GM19043 (cell line): ENCODE measurements around the gene TRAF7.

Experiments
- ATAC-seq: cut with Tn5 transposase; IDR thresholded peaks from one replicate; pipeline ENCODE4 v1.9.1; 2021; ENCODE audit warnings: low read depth; ENCODE audit not compliant: unreplicated experiment

The TRAF7 gene

GRCh38 chr16:2145843-2146242 lies 9.7 kb upstream of the TRAF7 start:
- ATAC-seq: no peak

- ATAC-seq: no peak
Observed at GRCh38 chr16:2147378-2147777, 8.2 kb upstream of the TRAF7 start.

DNA sequence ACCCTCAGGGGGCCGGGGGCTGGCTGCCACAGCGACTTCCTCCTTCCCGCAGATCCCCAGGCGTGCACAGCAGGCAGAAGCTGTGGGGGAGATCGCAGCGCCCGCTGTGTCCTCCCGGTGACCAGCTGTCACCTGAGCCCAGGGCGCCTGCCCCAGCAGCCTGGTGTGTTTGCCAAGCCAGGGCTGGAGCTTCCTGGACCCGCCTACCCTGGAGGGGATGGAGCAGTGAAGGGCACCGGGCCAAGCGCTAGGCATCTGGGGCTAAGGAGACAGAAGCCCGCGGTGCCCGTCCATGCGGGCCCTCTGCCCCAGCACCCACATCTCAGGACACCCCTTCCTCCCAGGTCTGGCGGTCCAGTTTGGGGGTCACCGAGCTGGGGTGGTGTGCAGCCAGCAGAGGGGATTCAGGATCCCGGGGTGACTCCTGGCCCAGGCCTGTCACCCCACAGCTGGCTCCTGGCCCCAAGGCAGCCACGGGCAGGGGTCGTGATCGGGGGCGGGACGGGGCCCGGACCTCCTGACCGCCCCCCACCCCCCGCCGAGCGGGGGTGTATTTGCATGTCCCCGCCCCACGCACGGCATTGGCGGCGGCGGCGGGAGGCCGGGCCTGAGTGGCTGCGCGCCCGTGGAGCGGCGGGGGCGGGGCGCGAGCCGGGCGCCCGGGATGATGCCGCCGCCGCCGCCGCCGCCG lies 7.5 kb upstream of the TRAF7 start, which contains the start of gene RAB26:
Gene RAB26 (plus strand): TSS at position 645 of the 691 bp plus-strand sequence. CDS start 159 bp downstream, outside the sequence.
- ATAC-seq: no peak

GRCh38 chr16:2148714-2149629 lies 6.6 kb upstream of the TRAF7 start:
- ATAC-seq: no peak

DNA sequence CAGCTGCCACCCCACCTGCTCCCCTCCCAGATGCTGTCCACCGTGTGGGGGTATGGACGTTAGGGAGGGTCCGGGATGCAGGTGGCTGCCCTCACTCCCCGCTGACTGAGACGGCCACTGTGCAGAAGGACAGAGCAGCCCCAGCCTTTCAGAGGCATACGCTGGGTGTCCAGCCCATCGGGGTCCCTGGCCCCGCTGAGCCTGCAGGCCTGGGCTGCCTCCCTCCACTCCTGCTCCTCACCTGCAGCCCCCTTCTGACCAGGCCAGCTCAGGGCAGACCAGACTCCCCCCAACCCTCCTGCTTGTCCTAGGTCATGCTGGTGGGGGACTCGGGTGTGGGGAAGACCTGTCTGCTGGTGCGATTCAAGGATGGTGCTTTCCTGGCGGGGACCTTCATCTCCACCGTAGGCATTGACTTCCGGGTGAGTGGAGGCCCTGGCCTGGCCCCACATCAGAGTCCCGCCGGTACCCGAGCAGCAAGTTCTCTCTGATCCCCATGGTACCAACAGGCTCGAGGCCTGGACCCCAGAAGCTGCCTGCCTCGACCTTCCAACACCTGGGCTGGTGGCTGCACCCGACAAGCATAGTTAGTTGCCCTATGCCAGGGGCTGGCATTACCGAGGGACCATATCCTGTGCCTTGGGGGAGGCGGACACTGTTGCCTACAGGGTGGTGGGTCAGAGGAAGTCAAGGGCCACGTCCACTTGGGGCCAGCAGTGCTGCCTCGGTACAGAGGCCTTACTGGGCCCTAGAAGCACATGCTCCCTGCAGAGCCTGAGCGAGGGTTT lies 5.8 kb upstream of the TRAF7 start:
- ATAC-seq: no peak

- no peak for ATAC-seq
Observed at GRCh38 chr16:2150418-2151187, 5.0 kb upstream of the TRAF7 start.

DNA sequence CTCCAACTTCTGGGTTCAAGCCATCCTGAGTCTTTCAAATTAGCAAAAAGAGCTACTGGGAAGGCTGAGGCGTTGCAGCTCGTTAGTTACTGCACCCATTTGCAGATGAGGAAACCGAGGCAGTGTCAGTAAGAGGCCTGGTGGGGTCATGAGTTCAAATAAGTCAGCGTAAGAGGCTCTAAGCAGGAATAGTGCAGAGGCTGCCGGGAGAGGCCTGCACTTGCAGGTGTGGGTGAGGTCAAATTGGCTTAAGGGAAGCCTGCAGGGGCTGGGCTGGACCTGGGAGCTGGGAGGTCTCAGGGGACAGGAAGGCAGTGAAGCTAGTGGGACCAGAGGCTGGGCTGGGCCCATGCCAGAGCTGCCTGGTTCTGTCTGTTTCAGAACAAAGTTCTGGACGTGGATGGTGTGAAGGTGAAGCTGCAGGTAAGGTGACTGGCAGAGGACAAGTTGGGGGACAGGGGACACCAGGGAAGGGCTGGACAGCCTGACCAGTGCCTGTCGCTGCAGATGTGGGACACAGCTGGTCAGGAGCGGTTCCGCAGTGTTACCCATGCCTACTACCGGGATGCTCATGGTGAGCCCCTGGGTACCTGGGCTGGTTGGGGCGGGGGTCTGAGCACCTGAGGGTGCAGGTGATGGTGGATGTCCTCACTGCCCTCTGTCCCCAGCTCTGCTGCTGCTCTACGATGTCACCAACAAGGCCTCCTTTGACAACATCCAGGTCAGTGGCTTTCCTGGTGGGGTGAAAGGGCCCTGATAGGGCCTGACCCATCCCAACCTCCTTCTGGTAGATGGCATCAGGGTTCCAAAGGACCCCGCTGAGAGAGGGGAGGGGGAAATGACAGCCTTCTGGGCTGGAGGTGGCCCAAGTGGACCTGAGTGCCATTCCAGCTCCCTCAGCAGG lies 4.1 kb upstream of the TRAF7 start:
- no peak for ATAC-seq

DNA sequence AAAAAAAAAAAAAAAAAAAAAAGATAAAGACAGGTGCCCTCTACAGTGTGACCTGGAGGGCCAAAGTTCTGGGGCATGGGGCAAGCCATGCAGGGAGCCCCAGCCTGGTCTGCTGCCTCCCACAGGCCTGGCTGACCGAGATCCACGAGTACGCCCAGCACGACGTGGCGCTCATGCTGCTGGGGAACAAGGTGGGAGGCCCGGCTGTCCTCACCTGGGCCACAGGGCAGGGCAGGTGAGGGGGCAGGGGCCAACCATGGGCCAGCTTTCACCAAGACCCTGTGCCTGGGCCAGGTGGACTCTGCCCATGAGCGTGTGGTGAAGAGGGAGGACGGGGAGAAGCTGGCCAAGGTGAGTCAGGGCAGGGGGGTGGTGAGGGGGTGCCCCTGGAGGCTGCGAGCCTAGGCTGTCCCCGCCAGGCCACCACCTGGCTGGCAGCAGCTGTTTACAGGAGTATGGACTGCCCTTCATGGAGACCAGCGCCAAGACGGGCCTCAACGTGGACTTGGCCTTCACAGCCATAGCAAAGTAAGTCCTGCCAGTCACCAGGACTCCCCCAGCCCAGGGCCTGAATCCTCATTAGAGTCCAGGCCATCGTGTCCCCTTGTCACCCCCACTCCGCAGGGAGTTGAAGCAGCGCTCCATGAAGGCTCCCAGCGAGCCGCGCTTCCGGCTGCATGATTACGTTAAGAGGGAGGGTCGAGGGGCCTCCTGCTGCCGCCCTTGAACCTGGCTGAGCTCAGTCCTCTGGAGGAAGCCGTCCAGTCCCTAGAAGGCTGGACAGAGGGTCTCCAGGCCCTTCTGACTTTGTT lies 2.7 kb upstream of the TRAF7 start:
- no peak for ATAC-seq

DNA sequence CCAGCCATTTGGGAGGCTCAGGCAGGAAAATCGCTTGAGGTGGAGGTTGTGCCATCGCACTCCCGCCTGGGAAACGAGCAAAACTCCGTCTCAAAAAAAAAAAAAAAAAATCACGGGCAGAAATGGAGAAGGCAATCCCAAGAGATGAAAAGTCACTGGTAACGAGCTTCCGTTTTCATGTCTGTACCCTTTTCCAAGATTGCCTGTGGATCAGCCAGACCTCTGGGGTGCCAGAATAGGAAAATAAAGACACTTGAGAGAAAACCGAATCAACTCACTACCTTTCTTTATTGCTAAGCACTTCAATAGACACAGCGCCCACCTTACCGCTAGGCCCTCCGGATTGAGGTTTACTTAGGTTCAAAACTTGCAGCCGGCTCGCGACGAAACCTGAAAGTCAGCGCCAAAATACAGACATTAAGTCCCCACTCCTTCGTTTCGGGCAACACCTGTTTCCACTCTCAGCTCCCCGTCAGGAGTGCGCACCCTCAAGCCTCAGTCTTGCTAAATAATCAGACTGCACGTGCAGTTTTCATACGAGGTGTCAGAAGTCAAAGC lies 970 bp upstream of the TRAF7 start:
- ATAC-seq: no peak

- no peak for ATAC-seq
Observed at GRCh38 chr16:2155977-2156848, 631 bp downstream of the TRAF7 start.

DNA sequence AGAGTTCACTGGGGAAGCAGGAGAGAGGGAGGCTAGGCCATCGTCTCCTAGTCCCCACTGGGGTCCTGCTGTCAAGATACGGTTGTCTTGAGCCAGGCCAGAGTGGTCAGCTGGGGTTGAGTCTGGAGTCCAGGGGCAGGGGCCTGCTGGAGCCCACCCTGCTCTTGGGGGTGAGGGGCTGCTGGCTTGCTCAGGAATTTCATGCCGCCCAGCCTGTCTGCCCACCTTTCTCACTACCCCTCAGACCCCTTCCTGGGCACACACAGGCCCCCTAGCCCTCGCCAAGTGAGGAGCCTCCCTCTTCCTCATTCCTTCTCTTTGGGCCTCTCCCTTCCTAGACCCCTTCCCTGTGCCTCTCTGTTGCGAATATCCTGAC lies 1.3 kb downstream of the TRAF7 start:
- no peak for ATAC-seq

DNA sequence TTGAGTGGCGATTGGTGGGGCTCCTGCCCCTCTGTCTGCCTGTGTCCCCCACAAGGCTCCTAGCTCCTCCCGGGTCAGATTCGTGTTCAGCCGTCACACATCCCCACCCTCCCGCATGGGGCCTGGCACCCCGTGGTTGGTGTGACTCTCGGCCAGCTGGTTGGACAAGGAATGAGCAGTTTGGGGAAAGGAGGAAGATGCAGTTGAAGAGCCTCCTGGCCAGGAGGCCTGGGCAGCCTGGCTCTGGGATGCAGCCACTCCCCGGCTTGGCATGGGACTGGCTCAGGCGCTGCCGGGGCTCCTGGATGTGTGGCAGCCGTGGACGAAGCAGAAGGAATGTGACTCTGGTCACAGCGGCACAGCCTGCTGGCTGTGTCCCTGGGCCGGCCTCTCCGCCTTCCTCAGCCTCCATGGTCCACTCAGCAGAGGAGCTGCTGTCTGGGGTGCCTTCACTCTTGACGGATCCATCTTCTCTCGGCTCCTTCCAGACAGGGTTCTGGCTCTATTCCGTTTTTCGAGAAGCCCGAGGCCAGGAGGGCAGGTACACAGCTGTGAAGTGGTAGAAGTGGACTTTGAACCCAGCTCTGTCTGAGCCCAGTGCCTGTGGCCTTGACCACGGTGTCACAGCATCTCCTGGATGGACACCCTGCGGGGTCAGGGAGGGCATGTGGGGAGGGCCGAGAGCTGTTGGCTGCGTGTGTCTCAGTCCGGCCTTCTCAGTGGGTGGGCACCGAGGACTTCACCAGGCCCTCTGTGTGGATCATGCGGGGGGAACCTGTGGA lies 2.1 kb downstream of the TRAF7 start:
- no peak for ATAC-seq

DNA sequence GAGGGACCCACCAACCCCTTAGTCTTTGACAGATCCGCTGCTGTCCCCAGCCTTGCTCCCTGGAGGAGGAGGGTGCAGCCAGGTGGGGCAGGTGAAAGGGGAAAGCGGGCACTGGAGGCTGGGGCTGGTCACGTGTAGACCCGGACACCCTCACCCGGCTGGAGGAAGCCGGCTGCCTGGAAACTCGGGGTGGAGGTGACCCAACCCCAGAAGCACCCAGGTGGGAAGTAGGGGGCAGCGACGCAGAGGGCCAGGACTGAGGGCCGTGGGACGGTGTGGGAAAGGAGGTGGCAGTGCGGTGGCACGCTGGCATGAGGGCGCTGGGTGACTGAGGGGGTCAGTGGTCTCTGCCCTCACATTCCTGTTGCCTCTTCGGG lies 2.7 kb downstream of the TRAF7 start:
- no peak for ATAC-seq

DNA sequence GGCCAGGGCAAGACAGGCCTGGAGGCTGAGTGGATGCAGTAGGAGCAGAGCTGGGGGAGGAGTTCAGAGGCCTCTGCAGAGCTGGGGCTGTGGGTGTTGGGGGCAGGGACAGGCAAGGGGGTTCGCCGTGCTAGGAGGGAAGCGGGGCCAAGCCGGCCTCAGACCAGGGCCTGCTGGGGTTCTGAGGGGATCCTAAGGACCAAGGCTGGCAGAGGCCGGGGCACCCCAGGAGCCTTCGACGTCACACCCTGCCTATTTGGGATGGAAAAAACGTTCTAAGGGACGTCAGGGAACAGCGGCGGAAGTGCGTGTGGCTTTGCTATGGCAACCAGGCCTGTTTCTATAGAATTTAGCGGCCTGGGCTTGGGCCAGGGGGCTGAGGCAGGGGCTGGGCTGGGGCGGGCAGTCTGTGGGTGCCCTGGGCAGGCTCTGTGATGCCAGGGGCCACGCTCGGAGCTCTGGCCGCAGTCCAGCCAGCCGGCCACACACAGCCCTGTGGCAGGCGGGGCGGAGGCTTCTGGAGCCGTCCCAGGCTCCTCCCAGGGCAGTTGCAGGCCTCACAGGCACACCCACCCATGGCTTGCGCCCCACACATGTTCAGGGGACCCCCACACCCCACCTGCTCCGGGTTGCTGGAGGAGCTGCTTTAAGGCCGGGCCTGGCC lies 3.7 kb downstream of the TRAF7 start:
- no peak for ATAC-seq

DNA sequence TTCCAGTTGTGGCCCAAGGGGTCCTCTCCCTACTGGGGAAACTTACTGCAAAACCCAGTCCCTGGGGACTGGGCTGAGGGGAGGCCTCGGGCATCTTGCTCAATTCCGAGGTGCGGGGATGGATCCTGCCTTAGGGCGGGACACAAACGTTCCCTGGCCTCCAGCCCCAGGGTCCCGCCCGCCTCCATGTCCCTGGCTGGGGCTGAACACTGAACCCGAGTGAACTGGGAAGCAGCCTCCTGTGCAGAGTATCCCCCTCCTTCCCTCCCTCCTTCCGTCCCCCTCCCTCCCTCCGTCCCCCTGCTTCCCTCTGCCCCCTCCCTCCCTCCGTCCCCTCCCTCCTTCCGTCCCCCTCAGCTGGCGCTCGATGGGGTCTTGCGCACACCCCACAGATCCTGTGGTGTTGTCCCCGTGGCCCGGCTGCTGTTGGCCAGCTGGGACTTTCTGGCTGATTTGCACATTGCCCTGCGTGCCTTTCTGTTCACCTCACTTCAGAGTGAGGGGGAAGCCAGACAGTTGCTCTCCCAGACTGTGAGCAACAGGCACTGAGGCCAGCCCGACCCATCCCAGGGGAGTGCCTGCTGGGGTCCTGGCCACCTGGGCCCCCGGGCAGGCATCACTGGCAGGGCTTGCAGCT lies 5.5 kb downstream of the TRAF7 start:
- ATAC-seq: no peak

- no peak for ATAC-seq
Observed at GRCh38 chr16:2161911-2162310, 6.3 kb downstream of the TRAF7 start.
